ENCODE results near the gene CTNND2. TPM values are rescaled to one million over a fixed set of nuclear protein-coding genes. Genes with fewer than 3 reads are reported as not detected.

The CTNND2 gene
- total RNA-seq, 1 experiment from 2014 or later: 7.0 TPM

GRCh38 chr5:11906497-11906896, 2.3 kb upstream of the CTNND2 start:
- H3K14ac ChIP-seq (ENCODE audit: insufficient read depth, low read length): no peak overlapping the region
- no peak overlapping the region for H2BK20ac ChIP-seq (ENCODE audit: low read depth, low read length, poor library complexity, severe bottlenecking)
- no peak overlapping the region for H2BK15ac ChIP-seq (ENCODE audit: low read depth, low read length)
- no peak overlapping the region for H2AK5ac ChIP-seq (ENCODE audit: insufficient read length, low read length)
- no peaks in the 10 kb centered on the region for H3K79me1 ChIP-seq (ENCODE audit: insufficient read depth, low read depth, low read length, poor library complexity, severe bottlenecking)
- H3K9me3 ChIP-seq (ENCODE audit: control insufficient read depth, low read depth, low read length): no peaks in the 10 kb centered on the region
- no peak overlapping the region for H4K8ac ChIP-seq (replicated peaks; ENCODE audit: insufficient read length, low read depth, low read length)
- no peak overlapping the region for H4K5ac ChIP-seq (ENCODE audit: insufficient read length, low read depth, low read length)
- H3K4me2 ChIP-seq (ENCODE audit: insufficient read depth, insufficient read length, low read length): no peak overlapping the region
- H3K4me3 Mint-ChIP-seq: no peak overlapping the region
- H2BK120ac ChIP-seq (ENCODE audit: low read depth, low read length, poor library complexity, severe bottlenecking): no peak overlapping the region
- H3T11ph ChIP-seq (ENCODE audit: low read length): no peak overlapping the region
- H3K27ac ChIP-seq (ENCODE audit: insufficient read length, low read depth, low read length): no peak overlapping the region
- peaks cover 30% of the 10 kb centered on the region in 2 experiments for H3K4me1 Mint-ChIP-seq
- no peaks in the 10 kb centered on the region for H3K79me2 ChIP-seq (ENCODE audit: insufficient read depth, low read length)
- no peak for TF ChIP-seq CTCF (conservative IDR thresholded peaks at IDR 0.05)
- no peak overlapping the region for H4K91ac ChIP-seq (ENCODE audit: insufficient read length, low read depth, low read length)
- H3K18ac ChIP-seq (ENCODE audit: insufficient read length, low read depth, low read length): no peak overlapping the region
- no peaks in the 10 kb centered on the region for H3K9me3 Mint-ChIP-seq
- no peaks in the 10 kb centered on the region for H3K4me1 ChIP-seq (ENCODE audit: insufficient read depth, low read length)
- no peak overlapping the region for H2BK5ac ChIP-seq (ENCODE audit: insufficient read length, low read length)
- no peak overlapping the region for H2AFZ ChIP-seq (ENCODE audit: low read length)
- H3K23me2 ChIP-seq (ENCODE audit: insufficient read length, low read depth, low read length, poor library complexity, severe bottlenecking): peaks cover 11% of the 10 kb centered on the region
- no peak overlapping the region for H2BK12ac ChIP-seq (ENCODE audit: insufficient read length, low read depth, low read length)
- no CpG with 5 or more reads among the region's 2 CpGs for WGBS (ENCODE audit: extremely low coverage, insufficient read length, low lambda C conversion rate)
- H3K27ac Mint-ChIP-seq: no peak overlapping the region
- no peak overlapping the region for H3K4ac ChIP-seq (ENCODE audit: low read depth, low read length)
- H3K27me3 ChIP-seq (ENCODE audit: insufficient read depth, low read length): peaks cover 13% of the 10 kb centered on the region; the same call in 1 of the 2 replicates
- peaks cover 41% of the 10 kb centered on the region for H3K27me3 Mint-ChIP-seq (ENCODE audit: low read depth)
- no peaks in the 10 kb centered on the region for H3K36me3 Mint-ChIP-seq (ENCODE audit: insufficient read depth in 1 of 3, low read depth in 3 of 3)
- no peak overlapping the region for H3K56ac ChIP-seq (ENCODE audit: insufficient read length, low read depth, low read length)
- no peak overlapping the region for H3K23ac ChIP-seq (ENCODE audit: insufficient read length, low read depth, low read length)
- no peak overlapping the region for H3K9ac ChIP-seq (ENCODE audit: extremely low read depth, insufficient read length, low read length)
- H4K20me1 ChIP-seq (ENCODE audit: control insufficient read depth, insufficient read depth, insufficient read length): no peaks in the 10 kb centered on the region
- DNase-seq: no peak
